ENCODE measurements around the gene ASB18. TPM values are rescaled to one million over a fixed set of nuclear protein-coding genes. Genes with fewer than 3 reads are reported as not detected.

ASB18 gene
- total and polyA plus RNA-seq, 2 experiments from 2014 or later, result not detected

GRCh38 chr2:236282406-236282805 is 18.2 kb upstream of the ASB18 start (continued):
- TF ChIP-seq ZNF462 (CRISPR knock-in tag; IDR thresholded peaks at IDR 0.05) (no peak), CREB1 (CRISPR knock-in tag; IDR thresholded peaks at IDR 0.05; ENCODE audit: low read depth) (no peak), JUNB (IDR thresholded peaks at IDR 0.05; ENCODE audit: unreplicated experiment) (no peak), ZNF114 (CRISPR knock-in tag; IDR thresholded peaks at IDR 0.05) (no peak), NANOG (IDR thresholded peaks at IDR 0.05; ENCODE audit: borderline replicate concordance) (no peak), ZNF331 (CRISPR knock-in tag; IDR thresholded peaks at IDR 0.05; ENCODE audit: low read depth) (no peak), REST (IDR thresholded peaks at IDR 0.05; ENCODE audit: unreplicated experiment) (no peak)

Data from GM23338 (cell line).